T-helper 17 cell (primary cell): ENCODE data around the gene DNAI2. TPM values are rescaled to one million over a fixed set of nuclear protein-coding genes. Genes with fewer than 3 reads are reported as not detected.

Source experiments
- ATAC-seq: fragments of 150-1000 bp; cut with Tn5 transposase; 2 replicates; pipeline ENCODE4 v1.10.0; 2021; ENCODE audit warnings: mild to moderate bottlenecking, moderate library complexity
- DNase-seq, 3 donors: peaks; one replicate each; pipeline versions ENCODE4 v3.0.0 to v3.0.0-alpha.2; 2020 to 2021
- H3K9me3 ChIP-seq: one replicate; pipeline ENCODE4 v1.7.0; 2013; ENCODE audit warnings: low read length, mild to moderate bottlenecking; ENCODE audit not compliant: control insufficient read depth, poor library complexity, severe bottlenecking
- H3K27ac Mint-ChIP-seq: one replicate; pipeline ENCODE4 v1.8.0; 2022; ENCODE audit warnings: mild to moderate bottlenecking, moderate library complexity, mixed read lengths
- H3K27me3 Mint-ChIP-seq: one replicate; pipeline ENCODE4 v1.8.0; 2022; ENCODE audit warnings: mixed read lengths
- H3K36me3 Mint-ChIP-seq: one replicate; pipeline ENCODE4 v1.8.0; 2022; ENCODE audit warnings: low read depth, mixed read lengths
- H3K4me1 Mint-ChIP-seq: one replicate; pipeline ENCODE4 v1.8.0; 2022; ENCODE audit warnings: mild to moderate bottlenecking, mixed read lengths
- H3K4me3 Mint-ChIP-seq: one replicate; pipeline ENCODE4 v1.8.0; 2022; ENCODE audit warnings: mild to moderate bottlenecking, moderate library complexity, mixed read lengths
- total RNA-seq, 4 donors: library from RNA in 2 of 4; stranded (reverse) in 2 of 4; gene quantifications; one replicate each; pipeline ENCODE4 v1.2.3 and lab custom pipeline; 2022 to 2026

Gene DNAI2
- total RNA-seq, 2 donors from 2014 or later: 4.1 to 4.2 TPM

DNA sequence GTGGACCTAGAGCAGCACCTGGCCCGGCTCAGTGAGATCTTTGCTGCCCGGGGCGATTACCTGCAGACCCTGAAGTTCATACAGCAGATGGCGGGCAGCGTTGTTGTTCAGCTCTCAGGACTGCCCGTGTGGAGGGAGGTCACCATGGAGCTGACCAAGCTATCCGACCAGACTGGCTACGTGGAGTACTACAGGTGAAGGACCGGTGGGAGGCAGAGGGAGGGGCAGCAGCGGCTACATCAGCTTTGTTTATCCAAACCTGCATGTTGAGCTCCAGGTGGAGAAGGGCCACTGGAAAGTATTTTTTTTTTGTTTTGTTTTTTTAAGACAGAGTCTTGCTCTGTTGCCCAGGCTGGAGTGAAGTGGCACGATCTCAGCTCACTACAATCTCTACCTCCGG, 36.7 kb upstream of the DNAI2 start:
- H3K4me1 Mint-ChIP-seq: peaks cover 6% of the 10 kb centered on the region
- H3K27ac Mint-ChIP-seq: no peak overlapping the region
- H3K27me3 Mint-ChIP-seq: no peaks in the 10 kb centered on the region
- ATAC-seq (no peak), DNase-seq (no peak)
- peaks cover 6% of the 10 kb centered on the region for H3K36me3 Mint-ChIP-seq
- no peaks in the 10 kb centered on the region for H3K9me3 ChIP-seq
- H3K4me3 Mint-ChIP-seq: no peak overlapping the region

DNA sequence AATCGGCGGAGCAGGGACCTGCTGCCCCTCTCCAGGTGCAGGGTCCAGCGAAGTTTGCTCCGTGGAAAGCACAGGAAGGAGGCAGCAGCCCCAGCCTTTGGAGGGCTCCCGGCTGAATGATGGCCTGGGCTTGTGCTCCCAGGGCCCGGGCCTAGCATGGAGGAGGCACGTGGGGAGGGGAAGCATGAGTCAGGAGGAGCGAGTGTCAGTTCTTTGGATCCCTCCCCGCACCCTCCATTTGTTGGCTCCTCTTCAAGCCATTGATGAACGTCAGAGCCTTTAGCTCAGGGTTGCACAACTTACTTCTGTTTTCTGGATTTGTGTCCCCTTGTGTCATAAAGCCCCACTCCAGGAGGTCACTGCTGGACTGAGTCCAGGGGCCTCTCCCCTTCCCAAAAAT, 34.9 kb upstream of the DNAI2 start:
- H3K27ac Mint-ChIP-seq: no peak overlapping the region
- H3K4me3 Mint-ChIP-seq: no peak overlapping the region
- ATAC-seq: no peak

DNA sequence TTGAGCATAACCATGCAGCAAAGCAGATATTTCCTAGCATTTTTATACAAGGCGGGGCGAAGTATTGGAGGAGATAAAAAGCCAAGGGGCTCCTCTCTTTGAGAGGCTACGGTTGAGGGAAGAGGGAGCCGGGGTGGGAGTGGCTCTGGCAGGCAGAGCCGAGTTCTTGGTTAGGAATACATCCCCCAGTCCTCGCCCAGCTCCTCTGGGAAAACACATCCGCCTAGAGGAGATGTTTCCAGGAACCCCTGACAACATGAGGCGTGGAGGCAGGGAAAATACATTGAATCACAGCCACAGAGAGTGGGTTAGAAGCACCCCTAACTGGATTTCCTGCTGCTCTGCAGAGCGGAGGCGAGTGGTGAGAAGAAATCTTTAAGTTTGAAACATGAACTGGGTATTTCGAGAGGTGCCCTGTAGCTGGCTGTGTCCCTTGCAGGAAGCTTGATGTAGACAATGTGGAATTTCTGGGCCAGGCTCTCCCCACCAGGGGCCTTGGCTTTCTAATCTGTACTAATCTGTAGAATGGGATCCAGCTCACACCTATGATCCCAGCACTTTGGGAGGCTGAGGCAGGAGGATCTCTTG, 33.3 kb upstream of the DNAI2 start:
- DNase-seq: no peak
- Mint-ChIP-seq H3K4me1 (peaks cover 3% of the 10 kb centered on the region), H3K36me3 (peaks cover 3% of the 10 kb centered on the region), H3K27me3 (no peaks in the 10 kb centered on the region), H3K4me3 (no peak overlapping the region), H3K27ac (no peak overlapping the region)
- ATAC-seq: no peak
- no peaks in the 10 kb centered on the region for H3K9me3 ChIP-seq

More for the DNA sequence above, 34.9 kb upstream of the DNAI2 start:
- no peaks in the 10 kb centered on the region for H3K9me3 ChIP-seq
- peaks cover 3% of the 10 kb centered on the region for H3K36me3 Mint-ChIP-seq
- DNase-seq: no peak
- H3K4me1 Mint-ChIP-seq: peaks cover 3% of the 10 kb centered on the region
- no peaks in the 10 kb centered on the region for H3K27me3 Mint-ChIP-seq

- no peak for ATAC-seq
- Mint-ChIP-seq H3K4me3 (no peak overlapping the region), H3K36me3 (peaks cover 3% of the 10 kb centered on the region), H3K4me1 (peaks cover 3% of the 10 kb centered on the region), H3K27ac (no peak overlapping the region), H3K27me3 (no peaks in the 10 kb centered on the region)
- DNase-seq: no peak
- H3K9me3 ChIP-seq: no peaks in the 10 kb centered on the region
Observed at GRCh38 chr17:74241431-74241830, 32.6 kb upstream of the DNAI2 start.

DNA sequence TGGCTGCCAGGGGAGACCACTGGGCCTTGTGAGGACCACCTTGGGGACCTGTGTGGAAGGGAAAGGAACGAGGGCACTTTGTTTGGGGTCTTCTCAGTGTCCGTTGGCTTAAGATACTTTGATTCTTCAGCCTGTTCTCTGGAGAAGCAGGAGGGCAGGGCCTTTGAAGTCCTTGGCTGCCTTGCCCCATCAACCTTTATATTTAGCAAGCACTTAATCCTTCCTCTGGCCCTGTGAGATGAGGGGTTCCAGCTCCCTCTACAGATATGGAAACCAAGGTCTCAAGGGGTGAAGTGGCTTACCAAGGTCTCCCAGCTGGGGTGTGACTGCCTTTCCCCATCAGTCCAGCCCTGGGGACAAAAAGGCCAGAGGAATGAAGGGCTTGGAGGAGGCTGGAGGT, 32.2 kb upstream of the DNAI2 start:
- no peak overlapping the region for H3K4me3 Mint-ChIP-seq

GRCh38 chr17:74243013-74243755, 30.9 kb upstream of the DNAI2 start:
- Mint-ChIP-seq H3K27me3 (no peaks in the 10 kb centered on the region), H3K4me1 (peaks cover 5% of the 10 kb centered on the region), H3K36me3 (peaks cover 3% of the 10 kb centered on the region), H3K4me3 (no peak overlapping the region), H3K27ac (no peak overlapping the region)
- no peak for ATAC-seq
- H3K9me3 ChIP-seq: no peaks in the 10 kb centered on the region
- DNase-seq: no peak

More for the DNA sequence above, 32.2 kb upstream of the DNAI2 start:
- Mint-ChIP-seq H3K4me1 (peaks cover 5% of the 10 kb centered on the region), H3K36me3 (peaks cover 3% of the 10 kb centered on the region), H3K27me3 (no peaks in the 10 kb centered on the region), H3K27ac (no peak overlapping the region)
- no peak for DNase-seq
- ATAC-seq: no peak
- H3K9me3 ChIP-seq: no peaks in the 10 kb centered on the region

GRCh38 chr17:74244128-74244527, 29.9 kb upstream of the DNAI2 start:
- Mint-ChIP-seq H3K36me3 (peaks cover 3% of the 10 kb centered on the region), H3K27ac (no peak overlapping the region), H3K27me3 (no peaks in the 10 kb centered on the region), H3K4me1 (peaks cover 5% of the 10 kb centered on the region), H3K4me3 (no peak overlapping the region)
- H3K9me3 ChIP-seq: no peaks in the 10 kb centered on the region
- no peak for ATAC-seq
- DNase-seq: no peak

DNA sequence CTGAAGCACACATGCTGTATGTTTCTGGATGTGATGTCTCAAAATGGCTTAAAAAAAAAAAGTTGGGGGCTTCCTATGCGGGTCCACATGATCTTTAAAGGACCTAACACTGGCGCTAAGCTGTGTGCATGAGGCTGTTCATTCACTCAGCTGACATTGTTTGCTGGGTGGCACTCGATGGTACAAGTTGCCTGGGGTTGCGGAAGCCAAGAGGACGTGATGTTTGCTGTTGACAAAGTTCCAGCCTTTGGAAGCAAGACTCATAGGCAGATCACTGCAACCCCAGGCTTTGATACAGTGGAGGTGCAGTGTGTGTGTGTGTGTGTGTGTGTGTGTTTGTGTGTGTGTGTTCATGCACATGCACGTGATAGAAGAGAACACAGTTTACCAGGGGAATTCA, 29.5 kb upstream of the DNAI2 start:
- Mint-ChIP-seq H3K4me3 (no peak overlapping the region), H3K27me3 (no peaks in the 10 kb centered on the region), H3K36me3 (peaks cover 2% of the 10 kb centered on the region), H3K27ac (no peak overlapping the region), H3K4me1 (peaks cover 5% of the 10 kb centered on the region)
- DNase-seq (no peak), ATAC-seq (no peak)
- no peaks in the 10 kb centered on the region for H3K9me3 ChIP-seq

DNA sequence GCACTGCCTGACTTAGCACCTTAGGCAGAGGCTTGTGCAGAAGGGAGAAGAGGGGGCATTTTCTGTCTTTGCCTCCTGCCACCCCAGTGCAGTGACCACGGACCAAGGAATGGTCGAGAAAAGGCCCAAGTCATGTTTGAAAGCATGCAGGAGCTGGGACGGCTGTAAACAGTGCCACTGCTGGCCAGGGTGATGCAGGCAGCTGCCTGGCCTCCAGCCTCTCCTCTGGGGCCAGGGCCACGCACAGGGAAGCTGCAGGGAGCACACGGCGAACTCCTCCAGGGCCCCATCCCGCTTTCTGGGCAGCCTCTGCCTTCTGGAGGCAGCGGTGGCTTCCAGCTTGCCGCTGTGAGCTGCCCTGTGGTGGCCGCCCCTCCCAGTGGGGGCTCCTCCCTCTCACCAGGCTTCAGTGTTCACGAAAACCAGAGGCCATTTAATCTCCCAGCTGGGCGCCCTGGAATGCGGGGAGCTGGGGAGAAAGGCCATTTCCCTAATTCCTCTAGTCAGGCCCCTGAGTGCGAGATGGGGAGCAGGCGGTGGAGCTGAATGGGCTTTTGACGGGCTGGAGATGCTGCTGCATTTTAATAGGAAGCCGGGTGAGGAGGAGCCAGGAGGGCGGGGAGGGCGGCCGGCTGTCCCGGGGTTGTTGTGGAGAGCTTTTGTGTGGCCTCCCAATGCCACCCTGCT, 28.7 kb upstream of the DNAI2 start:
- no peaks in the 10 kb centered on the region for H3K27me3 Mint-ChIP-seq
- no peaks in the 10 kb centered on the region for H3K9me3 ChIP-seq
- DNase-seq (no peak), ATAC-seq (no peak)
- peaks cover 5% of the 10 kb centered on the region for H3K4me1 Mint-ChIP-seq
- H3K36me3 Mint-ChIP-seq: no peaks in the 10 kb centered on the region
- H3K4me3 Mint-ChIP-seq: no peak overlapping the region
- H3K27ac Mint-ChIP-seq: peak overlapping the region; percentile 51

DNA sequence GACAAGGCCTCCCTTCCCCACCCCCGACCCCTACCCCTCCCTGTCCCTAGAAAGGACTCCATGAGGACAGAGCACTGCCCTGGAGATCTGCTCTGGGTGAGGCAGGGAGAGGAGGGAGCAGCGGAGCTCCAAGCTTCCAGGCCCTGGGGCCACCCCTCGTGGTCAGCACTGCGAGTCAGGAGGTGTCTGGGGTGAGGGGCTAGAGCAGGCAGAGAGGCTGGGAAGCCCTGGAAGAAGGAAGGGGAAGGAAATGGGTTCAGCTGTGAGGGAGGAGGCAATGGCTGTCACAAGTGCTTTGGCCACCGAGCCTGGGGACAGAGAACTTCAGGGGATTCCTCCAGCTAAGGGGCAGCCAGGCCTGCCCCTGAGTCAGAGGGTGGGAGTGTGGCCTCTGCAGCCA, 28.2 kb upstream of the DNAI2 start:
- Mint-ChIP-seq H3K27ac (peak overlapping the region; percentile 51), H3K4me3 (no peak overlapping the region), H3K36me3 (no peaks in the 10 kb centered on the region), H3K27me3 (no peaks in the 10 kb centered on the region), H3K4me1 (peaks cover 5% of the 10 kb centered on the region)
- DNase-seq: no peak
- no peaks in the 10 kb centered on the region for H3K9me3 ChIP-seq
- ATAC-seq: no peak

- DNase-seq (no peak), ATAC-seq (no peak)
- H3K9me3 ChIP-seq: no peaks in the 10 kb centered on the region
- Mint-ChIP-seq H3K4me3 (no peak overlapping the region), H3K4me1 (peaks cover 7% of the 10 kb centered on the region), H3K27me3 (no peaks in the 10 kb centered on the region), H3K27ac (no peak overlapping the region), H3K36me3 (peaks cover 2% of the 10 kb centered on the region)
Observed at GRCh38 chr17:74249590-74250270, 24.3 kb upstream of the DNAI2 start.

- Mint-ChIP-seq H3K4me1 (peaks cover 7% of the 10 kb centered on the region), H3K4me3 (no peak overlapping the region), H3K36me3 (peaks cover 2% of the 10 kb centered on the region), H3K27me3 (no peaks in the 10 kb centered on the region), H3K27ac (peak overlapping the region; percentile 2)
- DNase-seq (no peak), ATAC-seq (no peak)
- H3K9me3 ChIP-seq: no peaks in the 10 kb centered on the region
Observed at GRCh38 chr17:74250324-74250995, 23.6 kb upstream of the DNAI2 start.

GRCh38 chr17:74251051-74251450, 23.0 kb upstream of the DNAI2 start:
- no peaks in the 10 kb centered on the region for H3K9me3 ChIP-seq
- Mint-ChIP-seq H3K27ac (peak overlapping the region; percentile 2), H3K4me3 (no peak overlapping the region), H3K4me1 (peaks cover 7% of the 10 kb centered on the region), H3K36me3 (peaks cover 2% of the 10 kb centered on the region), H3K27me3 (no peaks in the 10 kb centered on the region)
- ATAC-seq (no peak), DNase-seq (no peak)
